ENCODE measurements around the gene KDM4D. TPM values are rescaled to one million over a fixed set of nuclear protein-coding genes. Genes with fewer than 3 reads are reported as not detected.

Gene KDM4D
- total and polyA plus RNA-seq, 2 experiments from 2014 or later: 0.65 to 0.94 TPM

GRCh38 chr11:94975599-94975998 is 2.1 kb downstream of the KDM4D start:
- no peak overlapping the region for H3K4me2 ChIP-seq
- H3K4me3 ChIP-seq: no peak overlapping the region
- no peak overlapping the region for H3K27ac ChIP-seq (ENCODE audit: low read depth)
- TF ChIP-seq ETS1 (IDR thresholded peaks at IDR 0.05) (no peak), EZH2 (IDR thresholded peaks at IDR 0.05; ENCODE audit: low read depth, unreplicated experiment) (no peak), REST (IDR thresholded peaks at IDR 0.05; ENCODE audit: unreplicated experiment) (no peak), ZNF114 (CRISPR knock-in tag; IDR thresholded peaks at IDR 0.05) (no peak), CREB1 (CRISPR knock-in tag; IDR thresholded peaks at IDR 0.05; ENCODE audit: low read depth) (no peak), NANOG (IDR thresholded peaks at IDR 0.05; ENCODE audit: borderline replicate concordance) (no peak), CTCF (conservative IDR thresholded peaks at IDR 0.05; ENCODE audit: low read depth in 2 of 2) (no peak), JUNB (IDR thresholded peaks at IDR 0.05; ENCODE audit: unreplicated experiment) (no peak), EZH2phosphoT487 (IDR thresholded peaks at IDR 0.05; ENCODE audit: unreplicated experiment) (no peak), ZNF462 (CRISPR knock-in tag; IDR thresholded peaks at IDR 0.05) (no peak)
- no peak for DNase-seq (ENCODE audit: low spot score)
- Mint-ChIP-seq H3K27me3 (ENCODE audit: insufficient read depth, low read depth, poor library complexity) (peaks cover 2% of the 10 kb centered on the region), H3K27ac (no peak overlapping the region), H3K4me1 (no peaks in the 10 kb centered on the region), H3K36me3 (ENCODE audit: low read depth) (peaks cover 9% of the 10 kb centered on the region; the same call in 2 of the 3 replicates), H3K9me3 (no peaks in the 10 kb centered on the region), H3K4me3 (no peak overlapping the region)
- no peaks in the 10 kb centered on the region for H3K27me3 ChIP-seq (ENCODE audit: insufficient read depth)
- no peaks in the 10 kb centered on the region for H3K4me1 ChIP-seq (ENCODE audit: insufficient read depth)
- H3K36me3 ChIP-seq (ENCODE audit: insufficient read depth): peaks cover 13% of the 10 kb centered on the region
- no peak for ATAC-seq
- H4K20me1 ChIP-seq (replicated peaks; ENCODE audit: insufficient read depth): no peaks in the 10 kb centered on the region
- H3K9me2 ChIP-seq (ENCODE audit: insufficient read depth): no peaks in the 10 kb centered on the region
- no peak overlapping the region for H2AFZ ChIP-seq
- H3K79me2 ChIP-seq (replicated peaks; ENCODE audit: insufficient read depth): peaks cover 14% of the 10 kb centered on the region
- H3F3A ChIP-seq (replicated peaks; ENCODE audit: low read depth): no peaks in the 10 kb centered on the region

All from GM23338 (cell line).